PFSK-1 (cell line): ENCODE data around the gene APBA2.

ENCODE experiments used
- POLR2AphosphoS5 ChIP-seq: IDR thresholded peaks from 2 replicates; pipeline ENCODE4 v1.6.1; 2012; ENCODE audit warnings: low read depth, mild to moderate bottlenecking, control low read depth, low read length, moderate library complexity
- TAF1 ChIP-seq: IDR thresholded peaks from 2 replicates; pipeline ENCODE4 v1.6.1; 2012; ENCODE audit warnings: low read length, control low read depth, borderline replicate concordance; ENCODE audit not compliant: insufficient read depth
- TF ChIP-seq, protein P1 (sequence below), 2 experiments: IDR thresholded peaks; 2 replicates each; pipeline versions ENCODE4 v1.6.1 to v1.8.0; 2011 to 2012; ENCODE audit warnings: low read depth in 2 of 2, low read length in 2 of 2, control low read depth in 1 of 2, inconsistent platforms in 1 of 2, mild to moderate bottlenecking in 1 of 2, moderate library complexity in 1 of 2; ENCODE audit not compliant: insufficient read depth in 1 of 2

- TF ChIP-seq TAF1 (no peak), POLR2AphosphoS5 (no peak)
- TF ChIP-seq, protein P1, sequence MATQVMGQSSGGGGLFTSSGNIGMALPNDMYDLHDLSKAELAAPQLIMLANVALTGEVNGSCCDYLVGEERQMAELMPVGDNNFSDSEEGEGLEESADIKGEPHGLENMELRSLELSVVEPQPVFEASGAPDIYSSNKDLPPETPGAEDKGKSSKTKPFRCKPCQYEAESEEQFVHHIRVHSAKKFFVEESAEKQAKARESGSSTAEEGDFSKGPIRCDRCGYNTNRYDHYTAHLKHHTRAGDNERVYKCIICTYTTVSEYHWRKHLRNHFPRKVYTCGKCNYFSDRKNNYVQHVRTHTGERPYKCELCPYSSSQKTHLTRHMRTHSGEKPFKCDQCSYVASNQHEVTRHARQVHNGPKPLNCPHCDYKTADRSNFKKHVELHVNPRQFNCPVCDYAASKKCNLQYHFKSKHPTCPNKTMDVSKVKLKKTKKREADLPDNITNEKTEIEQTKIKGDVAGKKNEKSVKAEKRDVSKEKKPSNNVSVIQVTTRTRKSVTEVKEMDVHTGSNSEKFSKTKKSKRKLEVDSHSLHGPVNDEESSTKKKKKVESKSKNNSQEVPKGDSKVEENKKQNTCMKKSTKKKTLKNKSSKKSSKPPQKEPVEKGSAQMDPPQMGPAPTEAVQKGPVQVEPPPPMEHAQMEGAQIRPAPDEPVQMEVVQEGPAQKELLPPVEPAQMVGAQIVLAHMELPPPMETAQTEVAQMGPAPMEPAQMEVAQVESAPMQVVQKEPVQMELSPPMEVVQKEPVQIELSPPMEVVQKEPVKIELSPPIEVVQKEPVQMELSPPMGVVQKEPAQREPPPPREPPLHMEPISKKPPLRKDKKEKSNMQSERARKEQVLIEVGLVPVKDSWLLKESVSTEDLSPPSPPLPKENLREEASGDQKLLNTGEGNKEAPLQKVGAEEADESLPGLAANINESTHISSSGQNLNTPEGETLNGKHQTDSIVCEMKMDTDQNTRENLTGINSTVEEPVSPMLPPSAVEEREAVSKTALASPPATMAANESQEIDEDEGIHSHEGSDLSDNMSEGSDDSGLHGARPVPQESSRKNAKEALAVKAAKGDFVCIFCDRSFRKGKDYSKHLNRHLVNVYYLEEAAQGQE (IDR thresholded peaks at IDR 0.05; ENCODE audit: insufficient read depth in 1 of 2, low read depth in 2 of 2, low read length in 2 of 2) = no peak
These were observed 41.3 kb downstream of the APBA2 start for GRCh38 chr15:28927043-28927442.
